ENCODE data around the gene SLIT3.

Gene SLIT3

GRCh38 chr5:168910874-168911273 is 390.1 kb downstream of the SLIT3 start:
- CTCF ChIA-PET = no interaction called here
- no peak for DNase-seq (ENCODE audit: extremely low spot score)
- POLR2A ChIA-PET = no interaction called here
- no peak for TF ChIP-seq FOXA1 (IDR thresholded peaks at IDR 0.05)
- no peak for TF ChIP-seq PKNOX1 (IDR thresholded peaks at IDR 0.05)

- CTCF ChIA-PET = no interaction called here
- no peak for DNase-seq (ENCODE audit: extremely low spot score)
- TF ChIP-seq FOXA1 (IDR thresholded peaks at IDR 0.05) (no peak), PKNOX1 (IDR thresholded peaks at IDR 0.05) (no peak), LEF1 (IDR thresholded peaks at IDR 0.05; ENCODE audit: borderline replicate concordance) (no peak), HDGF (IDR thresholded peaks at IDR 0.05; ENCODE audit: borderline replicate concordance) (no peak), L3MBTL2 (conservative IDR thresholded peaks at IDR 0.05) (no peak), TARDBP (IDR thresholded peaks at IDR 0.05) (no peak), SUZ12 (IDR thresholded peaks at IDR 0.05) (no peak), ARNT (IDR thresholded peaks at IDR 0.05) (no peak), CTBP1 (IDR thresholded peaks at IDR 0.05; ENCODE audit: borderline replicate concordance) (no peak), NFRKB (IDR thresholded peaks at IDR 0.05) (no peak), ZNF384 (IDR thresholded peaks at IDR 0.05) (no peak), FOXM1 (IDR thresholded peaks at IDR 0.05; ENCODE audit: borderline replicate concordance) (no peak)
- POLR2A ChIA-PET = no interaction called here
Observed at GRCh38 chr5:168908207-168908606, 392.7 kb downstream of the SLIT3 start.

- POLR2A ChIA-PET = no interaction called here
- no peak for DNase-seq (ENCODE audit: extremely low spot score)
- TF ChIP-seq PKNOX1 (IDR thresholded peaks at IDR 0.05) (no peak), BHLHE40 (IDR thresholded peaks at IDR 0.05; ENCODE audit: borderline replicate concordance) (no peak), L3MBTL2 (conservative IDR thresholded peaks at IDR 0.05) (no peak), LEF1 (IDR thresholded peaks at IDR 0.05; ENCODE audit: borderline replicate concordance) (no peak), TARDBP (IDR thresholded peaks at IDR 0.05) (no peak), SP1 (IDR thresholded peaks at IDR 0.05) (no peak), HDGF (IDR thresholded peaks at IDR 0.05; ENCODE audit: borderline replicate concordance) (no peak), ELF4 (IDR thresholded peaks at IDR 0.05) (no peak), FOXM1 (IDR thresholded peaks at IDR 0.05; ENCODE audit: borderline replicate concordance) (no peak), NFRKB (IDR thresholded peaks at IDR 0.05) (no peak), SUZ12 (IDR thresholded peaks at IDR 0.05) (no peak), CTBP1 (IDR thresholded peaks at IDR 0.05; ENCODE audit: borderline replicate concordance) (no peak), FOXA1 (IDR thresholded peaks at IDR 0.05) (no peak), FOXK2 (IDR thresholded peaks at IDR 0.05) (no peak), ZNF384 (IDR thresholded peaks at IDR 0.05) (no peak), ARNT (IDR thresholded peaks at IDR 0.05) (no peak)
- CTCF ChIA-PET = no interaction called here
Observed at GRCh38 chr5:168903061-168903460, 397.9 kb downstream of the SLIT3 start.

GRCh38 chr5:168899673-168900072 is 401.3 kb downstream of the SLIT3 start:
- TF ChIP-seq ZNF384 (IDR thresholded peaks at IDR 0.05) (no peak), FOXK2 (IDR thresholded peaks at IDR 0.05) (no peak), SUZ12 (IDR thresholded peaks at IDR 0.05) (no peak), PKNOX1 (IDR thresholded peaks at IDR 0.05) (no peak), ELF4 (IDR thresholded peaks at IDR 0.05) (no peak), ARNT (IDR thresholded peaks at IDR 0.05) (no peak), BHLHE40 (IDR thresholded peaks at IDR 0.05; ENCODE audit: borderline replicate concordance) (no peak), CTBP1 (IDR thresholded peaks at IDR 0.05; ENCODE audit: borderline replicate concordance) (no peak), NFRKB (IDR thresholded peaks at IDR 0.05) (no peak), LEF1 (IDR thresholded peaks at IDR 0.05; ENCODE audit: borderline replicate concordance) (no peak)
- ChIA-PET CTCF (no interaction called here), POLR2A (no interaction called here)
- no peak for DNase-seq (ENCODE audit: extremely low spot score)

GRCh38 chr5:168899264-168899663 is 401.7 kb downstream of the SLIT3 start:
- no peak for DNase-seq (ENCODE audit: extremely low spot score)
- ChIA-PET POLR2A (interaction anchor here (0.7 kb wide), 1 partner anchor 600 kb away, joined by 4 read pairs; no protein-coding TSS in a partner anchor), CTCF (no interaction called here)
- no peak for TF ChIP-seq PKNOX1 (IDR thresholded peaks at IDR 0.05)
- TF ChIP-seq FOXM1 (IDR thresholded peaks at IDR 0.05; ENCODE audit: borderline replicate concordance) = no peak
- no peak for TF ChIP-seq CTBP1 (IDR thresholded peaks at IDR 0.05; ENCODE audit: borderline replicate concordance)
- no peak for TF ChIP-seq BHLHE40 (IDR thresholded peaks at IDR 0.05; ENCODE audit: borderline replicate concordance)
- TF ChIP-seq ZNF384 (IDR thresholded peaks at IDR 0.05) = no peak
- no peak for TF ChIP-seq HDGF (IDR thresholded peaks at IDR 0.05; ENCODE audit: borderline replicate concordance)
- TF ChIP-seq L3MBTL2 (conservative IDR thresholded peaks at IDR 0.05) = no peak
- no peak for TF ChIP-seq SUZ12 (IDR thresholded peaks at IDR 0.05)
- TF ChIP-seq FOXK2 (IDR thresholded peaks at IDR 0.05) = no peak
- no peak for TF ChIP-seq ELF4 (IDR thresholded peaks at IDR 0.05)
